Mesodermal cell (in vitro differentiated cells): ENCODE measurements around the gene OPCML.

Experiments used
- H3K27ac ChIP-seq: 2 replicates; pipeline ENCODE4 v1.7.0; 2013; ENCODE audit warnings: mild to moderate bottlenecking, low read depth, low read length, moderate library complexity; ENCODE audit not compliant: severe bottlenecking
- H3K36me3 ChIP-seq: 2 replicates; pipeline ENCODE4 v1.7.1; 2013; ENCODE audit warnings: mild to moderate bottlenecking, low read length, moderate library complexity; ENCODE audit not compliant: control insufficient read depth, insufficient read depth
- H3K4me1 ChIP-seq: one replicate; pipeline ENCODE4 v1.7.1; 2013; ENCODE audit warnings: mild to moderate bottlenecking, low read length; ENCODE audit not compliant: insufficient read depth, control insufficient read depth, poor library complexity, severe bottlenecking
- H3K4me3 ChIP-seq: 2 replicates; pipeline ENCODE4 v1.7.0; 2013; ENCODE audit warnings: low read length, control low read depth, mild to moderate bottlenecking; ENCODE audit not compliant: insufficient read depth, poor library complexity, severe bottlenecking; ENCODE audit errors: extremely low read depth
- H3K9me3 ChIP-seq: 2 replicates; pipeline ENCODE4 v1.7.1; 2013; ENCODE audit warnings: mild to moderate bottlenecking, low read length, moderate library complexity; ENCODE audit not compliant: control insufficient read depth
- WGBS, 2 experiments: methylation state at CpG; one replicate each; pipeline ENCODE4 v1.1.5; 2013; ENCODE audit warnings: missing lambda C conversion rate in 2 of 2; ENCODE audit not compliant: insufficient coverage in 2 of 2; 5-methylcytosine and 5-hydroxymethylcytosine counted together

Gene OPCML

GRCh38 chr11:133238495-133238894 is 293.8 kb downstream of the OPCML start:
- Histone ChIP-seq H3K4me1 (no peaks in the 10 kb centered on the region), H3K9me3 (no peaks in the 10 kb centered on the region), H3K4me3 (no peak overlapping the region), H3K27ac (no peak overlapping the region), H3K36me3 (no peaks in the 10 kb centered on the region)
- WGBS, 2 experiments: 88 to 93% methylated on average over 5 to 8 of the region's 10 CpGs

GRCh38 chr11:133238027-133238426 is 294.3 kb downstream of the OPCML start:
- H3K4me3 ChIP-seq: no peak overlapping the region
- H3K4me1 ChIP-seq: no peaks in the 10 kb centered on the region
- 100% methylated on average over 1 of the region's 2 CpGs; no CpG with 5 or more reads in 1 of the 2 experiments for WGBS, 2 experiments
- H3K36me3 ChIP-seq: no peaks in the 10 kb centered on the region
- H3K27ac ChIP-seq: no peak overlapping the region
- H3K9me3 ChIP-seq: no peaks in the 10 kb centered on the region

DNA sequence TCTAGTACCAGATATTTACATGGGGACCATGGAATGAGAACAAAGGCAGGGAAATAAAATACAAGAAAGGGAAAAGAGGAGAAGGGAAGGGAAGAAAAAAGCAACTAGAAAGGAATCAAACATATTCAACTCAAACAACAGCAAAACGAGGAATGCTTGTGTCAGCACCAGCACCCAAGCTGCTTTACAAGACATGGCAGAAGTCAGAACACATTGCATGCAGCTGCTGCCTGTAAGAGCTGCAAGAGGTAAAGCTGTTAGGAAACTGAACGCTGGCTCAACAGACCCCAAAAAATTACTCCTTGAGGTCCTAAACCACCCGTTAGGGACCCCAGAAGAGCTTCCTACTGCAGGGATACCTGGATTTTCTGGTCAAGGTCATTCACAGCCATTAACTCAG is 296.9 kb downstream of the OPCML start:
- Histone ChIP-seq H3K36me3 (no peaks in the 10 kb centered on the region), H3K4me1 (no peaks in the 10 kb centered on the region), H3K27ac (no peak overlapping the region), H3K4me3 (no peak overlapping the region), H3K9me3 (no peaks in the 10 kb centered on the region)
- 67 to 69% methylated on average over 1 to 2 of the region's 3 CpGs for WGBS, 2 experiments

DNA sequence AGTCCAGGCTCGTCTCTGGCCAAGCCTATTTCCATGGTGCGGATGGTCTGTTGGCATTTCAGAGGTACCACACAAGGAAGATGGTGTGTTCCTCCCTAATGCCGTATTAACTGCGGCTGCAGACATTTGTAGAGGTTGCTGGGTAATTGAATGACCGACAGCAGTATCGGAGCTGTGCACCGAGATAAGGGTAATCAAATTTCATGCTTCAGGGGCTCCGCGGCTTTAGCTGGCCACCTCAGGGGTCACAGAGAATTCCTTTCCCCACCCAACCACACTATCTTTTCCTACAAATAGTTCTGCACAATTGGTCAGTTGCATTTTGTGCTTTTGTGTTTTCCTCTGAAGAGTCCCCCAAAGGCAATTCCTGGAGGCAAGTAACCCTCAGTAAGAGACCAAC is 297.4 kb downstream of the OPCML start:
- 82 to 88% methylated on average over 9 of the region's 9 CpGs for WGBS, 2 experiments
- H3K4me3 ChIP-seq: no peak overlapping the region
- no peak overlapping the region for H3K27ac ChIP-seq
- H3K4me1 ChIP-seq: no peaks in the 10 kb centered on the region
- no peaks in the 10 kb centered on the region for H3K36me3 ChIP-seq
- H3K9me3 ChIP-seq: no peaks in the 10 kb centered on the region

GRCh38 chr11:133232665-133233064 is 299.6 kb downstream of the OPCML start:
- H3K4me1 ChIP-seq: no peaks in the 10 kb centered on the region
- no peaks in the 10 kb centered on the region for H3K36me3 ChIP-seq
- no peak overlapping the region for H3K4me3 ChIP-seq
- no peaks in the 10 kb centered on the region for H3K9me3 ChIP-seq
- H3K27ac ChIP-seq: no peak overlapping the region
- no CpG with 5 or more reads among the region's 2 CpGs for WGBS, 2 experiments

DNA sequence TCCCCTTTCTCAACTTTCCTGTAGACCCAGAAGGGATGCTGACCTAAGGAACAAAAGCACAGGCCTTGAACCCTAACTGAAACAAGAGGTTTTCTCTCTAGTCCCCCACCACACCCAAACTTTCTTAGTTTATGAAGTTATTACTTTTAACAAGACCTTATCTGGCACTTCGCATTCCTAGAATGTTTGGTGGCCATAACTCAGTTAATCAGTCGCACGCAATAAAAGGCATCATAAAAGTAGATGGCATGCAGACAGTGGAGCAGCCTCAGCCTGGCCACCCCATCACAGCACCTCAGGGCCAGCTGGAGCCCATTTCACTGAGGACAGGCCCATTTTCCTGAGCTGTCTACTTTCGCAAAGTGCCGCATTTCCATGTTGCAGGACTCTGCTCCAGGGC is 301.9 kb downstream of the OPCML start:
- no peak overlapping the region for H3K4me3 ChIP-seq
- H3K9me3 ChIP-seq: no peaks in the 10 kb centered on the region
- WGBS, 2 experiments: 92 to 97% methylated on average over 5 of the region's 5 CpGs
- H3K4me1 ChIP-seq: no peaks in the 10 kb centered on the region
- H3K27ac ChIP-seq: no peak overlapping the region
- no peaks in the 10 kb centered on the region for H3K36me3 ChIP-seq

- WGBS, 2 experiments: 11 to 14% methylated on average over 17 to 23 of the region's 26 CpGs
- no peak overlapping the region for H3K4me3 ChIP-seq
- H3K27ac ChIP-seq: no peak overlapping the region
Measured at GRCh38 chr11:133228471-133229329, 303.6 kb downstream of the OPCML start.

GRCh38 chr11:133227632-133228111 is 304.6 kb downstream of the OPCML start:
- 53 to 63% methylated on average over 7 to 8 of the region's 9 CpGs for WGBS, 2 experiments
- no peak overlapping the region for H3K27ac ChIP-seq
- no peaks in the 10 kb centered on the region for H3K9me3 ChIP-seq
- H3K36me3 ChIP-seq: no peaks in the 10 kb centered on the region
- no peaks in the 10 kb centered on the region for H3K4me1 ChIP-seq
- H3K4me3 ChIP-seq: no peak overlapping the region

More at GRCh38 chr11:133228471-133229329, 303.6 kb downstream of the OPCML start:
- Histone ChIP-seq H3K36me3 (no peaks in the 10 kb centered on the region), H3K9me3 (no peaks in the 10 kb centered on the region), H3K4me1 (no peaks in the 10 kb centered on the region)

DNA sequence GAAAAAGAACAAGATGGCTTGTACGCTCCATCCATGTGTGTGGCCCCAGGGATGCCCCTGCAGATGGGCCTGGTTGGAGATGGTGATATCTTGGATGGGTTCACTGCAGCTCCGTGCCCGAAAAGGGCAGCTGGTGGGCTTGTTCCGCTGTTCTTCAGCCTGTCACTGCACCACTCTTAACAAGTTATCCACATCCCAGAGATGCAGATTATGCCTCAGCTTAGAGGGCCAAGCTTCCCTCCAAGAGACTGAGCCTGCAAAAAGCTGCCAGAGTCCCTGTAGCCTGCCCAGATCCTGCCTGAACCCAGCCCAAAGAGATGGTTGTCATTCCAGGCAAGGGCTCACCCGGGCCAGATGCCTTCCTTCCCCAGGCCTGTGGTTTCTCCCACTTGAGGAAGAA is 308.0 kb downstream of the OPCML start:
- Histone ChIP-seq H3K4me1 (no peaks in the 10 kb centered on the region), H3K9me3 (no peaks in the 10 kb centered on the region), H3K27ac (no peak overlapping the region), H3K4me3 (no peak overlapping the region), H3K36me3 (no peaks in the 10 kb centered on the region)
- WGBS, 2 experiments: 95 to 100% methylated on average over 1 to 4 of the region's 5 CpGs

DNA sequence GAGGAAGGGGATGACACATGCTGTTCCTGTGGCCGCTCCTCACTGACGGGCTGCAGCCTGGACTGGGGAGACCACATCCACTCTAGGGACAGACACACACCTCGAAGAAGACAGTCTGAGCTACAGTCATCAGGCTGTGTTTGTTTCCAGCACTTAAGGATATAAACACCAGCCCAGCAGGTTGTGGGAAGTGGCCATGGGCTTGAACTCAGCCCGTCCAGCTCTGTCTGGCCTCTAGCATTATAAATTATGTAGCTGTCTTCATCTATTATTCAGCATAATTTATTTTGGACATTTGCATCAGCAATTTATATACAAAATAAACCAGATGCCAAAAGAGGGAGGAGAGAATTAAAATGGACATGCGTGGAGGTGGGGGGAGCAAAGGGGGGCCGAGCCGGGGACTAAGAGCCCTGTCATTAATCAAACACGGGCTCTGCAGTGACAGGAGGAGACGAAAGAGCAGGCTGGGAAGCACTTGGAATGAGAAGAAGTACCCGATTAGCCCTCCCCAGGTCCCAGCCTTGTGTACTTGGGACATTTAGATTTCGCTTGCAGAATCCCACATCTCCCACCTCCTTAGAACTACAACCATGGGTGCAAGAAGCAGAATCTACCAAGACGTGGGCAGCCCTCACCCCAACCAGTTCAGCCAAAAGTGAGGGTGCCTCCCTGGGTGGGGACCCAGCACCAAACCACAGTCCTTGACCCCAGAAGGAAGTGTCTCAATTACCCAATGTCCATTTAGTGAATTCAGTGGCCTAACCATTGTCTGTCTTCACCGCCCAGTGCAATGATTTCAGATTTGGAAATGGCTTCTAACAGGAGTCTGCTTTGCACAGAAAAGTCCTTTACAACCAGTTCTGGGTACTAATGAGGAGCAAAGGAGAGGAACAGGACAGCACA is 309.6 kb downstream of the OPCML start:
- no peaks in the 10 kb centered on the region for H3K4me1 ChIP-seq
- WGBS, 2 experiments: 91 to 94% methylated on average over 9 of the region's 13 CpGs
- H3K36me3 ChIP-seq: no peaks in the 10 kb centered on the region
- H3K4me3 ChIP-seq: no peak overlapping the region
- H3K9me3 ChIP-seq: no peaks in the 10 kb centered on the region
- no peak overlapping the region for H3K27ac ChIP-seq
